ENCODE measurements around the gene THBD.

DNA sequence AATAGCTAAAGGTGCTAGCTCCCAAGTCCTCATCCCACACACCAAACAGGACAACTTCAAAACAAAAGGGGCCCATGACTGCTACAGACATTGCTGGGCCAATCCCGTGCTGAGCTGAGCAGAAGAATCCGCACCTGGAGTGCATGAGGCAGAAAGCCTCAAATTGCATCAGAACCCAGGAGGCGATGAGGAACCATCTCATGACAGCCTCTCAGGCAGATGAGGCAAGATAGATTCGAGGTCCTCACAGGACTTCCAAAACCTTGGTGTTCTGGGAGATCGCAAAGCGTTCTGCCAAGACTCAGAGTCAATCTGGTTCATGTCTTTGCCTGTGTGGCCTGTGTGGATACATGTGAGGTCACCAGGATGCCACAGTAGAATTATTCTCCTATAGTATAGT lies 47.2 kb downstream of the THBD start:
- TF ChIP-seq, protein P1, sequence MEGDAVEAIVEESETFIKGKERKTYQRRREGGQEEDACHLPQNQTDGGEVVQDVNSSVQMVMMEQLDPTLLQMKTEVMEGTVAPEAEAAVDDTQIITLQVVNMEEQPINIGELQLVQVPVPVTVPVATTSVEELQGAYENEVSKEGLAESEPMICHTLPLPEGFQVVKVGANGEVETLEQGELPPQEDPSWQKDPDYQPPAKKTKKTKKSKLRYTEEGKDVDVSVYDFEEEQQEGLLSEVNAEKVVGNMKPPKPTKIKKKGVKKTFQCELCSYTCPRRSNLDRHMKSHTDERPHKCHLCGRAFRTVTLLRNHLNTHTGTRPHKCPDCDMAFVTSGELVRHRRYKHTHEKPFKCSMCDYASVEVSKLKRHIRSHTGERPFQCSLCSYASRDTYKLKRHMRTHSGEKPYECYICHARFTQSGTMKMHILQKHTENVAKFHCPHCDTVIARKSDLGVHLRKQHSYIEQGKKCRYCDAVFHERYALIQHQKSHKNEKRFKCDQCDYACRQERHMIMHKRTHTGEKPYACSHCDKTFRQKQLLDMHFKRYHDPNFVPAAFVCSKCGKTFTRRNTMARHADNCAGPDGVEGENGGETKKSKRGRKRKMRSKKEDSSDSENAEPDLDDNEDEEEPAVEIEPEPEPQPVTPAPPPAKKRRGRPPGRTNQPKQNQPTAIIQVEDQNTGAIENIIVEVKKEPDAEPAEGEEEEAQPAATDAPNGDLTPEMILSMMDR (IDR thresholded peaks at IDR 0.05) = no peak
- TF ChIP-seq EP300 (IDR thresholded peaks at IDR 0.05) = no peak
- TF ChIP-seq POLR2A (IDR thresholded peaks at IDR 0.05) = no peak
